SK-N-DZ (cell line): ENCODE results near the gene CLDN4.
A peak's percentile ranks its signal among the peaks of the same experiment; 100 is the strongest.
"Not testable (repeated sequence)": the region's sequence is repeated elsewhere in the genome, so short reads cannot be mapped to it uniquely, and the experiment has no call there.

Experiments
- DNase-seq: peaks from one replicate; pipeline ENCODE4 v3.0.0-alpha.2; 2015; ENCODE audit warnings: low spot score

The CLDN4 gene

GRCh38 chr7:73842067-73842976 lies 11.5 kb downstream of the CLDN4 start, which contains the start of gene METTL27:
METTL27 (minus strand) TSS chr7:73842516; CDS start chr7:73842140, 376 bp downstream.
- peak; percentile 82 for DNase-seq

- no peak for DNase-seq
Measured at GRCh38 chr7:73844131-73844547, 13.3 kb downstream of the CLDN4 start.

DNA sequence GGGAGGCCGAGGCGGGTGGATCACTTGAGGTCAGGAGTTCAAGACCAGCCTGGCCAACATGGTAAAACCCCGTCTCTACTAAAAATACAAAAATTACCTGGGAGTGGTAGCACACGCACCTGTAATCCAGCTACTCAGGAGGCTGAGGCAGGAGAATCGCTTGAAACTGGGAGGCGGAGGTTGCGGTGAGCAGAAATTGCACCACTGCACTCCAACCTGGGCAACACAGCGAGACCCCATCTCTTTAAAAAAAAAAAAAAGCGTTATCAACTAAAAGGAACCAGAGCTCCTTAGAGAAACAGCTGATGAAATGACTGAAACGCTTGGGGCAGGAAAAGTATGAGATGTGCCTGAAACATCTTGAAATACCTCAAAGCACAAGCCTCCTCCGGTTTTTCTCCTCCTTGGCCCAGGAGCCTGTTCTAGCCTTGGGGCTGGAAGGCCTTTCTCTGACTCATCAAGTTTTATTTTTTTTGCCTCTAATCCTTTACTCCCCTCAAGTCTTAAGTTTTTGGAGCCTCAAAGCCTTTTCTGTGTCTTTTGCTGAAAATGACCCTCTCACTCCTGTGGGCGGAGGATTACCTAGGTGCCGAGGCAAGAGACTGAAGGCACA lies 14.2 kb downstream of the CLDN4 start:
- no peak for DNase-seq

- not testable (repeated sequence) for DNase-seq
Measured at GRCh38 chr7:73845701-73846195, 15.0 kb downstream of the CLDN4 start.

DNA sequence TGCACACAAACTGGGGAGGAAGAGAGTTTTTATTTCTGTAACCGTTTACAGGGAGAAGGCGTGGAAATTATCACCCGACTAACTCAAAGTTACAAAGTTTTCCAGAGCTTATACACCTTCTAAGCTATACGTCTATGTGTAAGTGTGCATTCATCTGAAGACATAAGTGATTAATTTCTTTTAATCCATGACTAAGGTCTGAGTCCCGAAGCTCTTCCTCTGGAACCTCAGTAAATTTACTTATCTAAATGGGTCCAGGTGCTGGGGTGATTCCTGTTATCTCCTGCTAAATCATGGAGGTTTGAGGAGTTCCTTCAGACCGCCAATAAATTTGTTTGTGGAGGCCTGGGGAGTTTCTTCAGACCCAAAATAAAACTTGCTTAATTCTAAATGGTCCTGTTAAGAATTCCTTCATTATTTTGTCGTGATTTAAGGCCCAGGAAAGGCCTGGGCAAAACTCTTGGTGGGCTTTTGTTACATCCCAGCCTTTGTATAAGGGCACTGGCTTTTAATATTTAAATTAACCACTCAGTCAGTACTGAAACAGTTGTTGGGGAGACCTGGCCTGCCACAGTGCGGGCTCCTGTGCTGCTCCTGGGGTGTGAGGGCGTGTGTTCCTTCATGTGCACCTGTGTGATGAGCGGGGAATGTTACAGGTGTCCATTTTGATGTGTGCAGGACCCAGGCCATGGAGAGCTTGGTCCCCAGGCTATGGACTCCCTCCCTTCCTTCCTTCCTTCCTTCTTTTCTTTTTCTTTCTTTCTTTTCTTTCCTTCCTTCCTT lies 17.3 kb downstream of the CLDN4 start:
- no peak for DNase-seq

DNA sequence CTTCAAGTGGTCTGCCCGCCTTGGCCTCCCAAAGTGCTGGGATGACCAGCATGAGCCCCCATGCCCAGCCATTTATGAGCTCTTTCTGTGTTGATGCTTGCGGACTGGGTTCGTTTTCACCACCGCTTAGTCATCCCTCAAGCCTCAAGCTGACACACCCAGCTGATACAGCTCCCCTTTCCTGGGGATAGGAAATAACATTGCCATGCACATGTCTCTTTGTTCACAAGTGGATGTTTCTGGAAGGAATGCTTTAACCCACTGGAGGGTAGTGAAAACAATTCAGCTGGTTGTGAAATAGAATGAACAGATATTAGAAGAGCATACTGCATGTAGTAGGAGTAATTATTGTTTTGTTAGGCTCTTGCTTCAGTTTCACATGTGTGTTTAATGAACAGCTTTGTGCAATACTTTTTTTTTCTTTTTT lies 20.0 kb downstream of the CLDN4 start:
- no peak for DNase-seq

DNA sequence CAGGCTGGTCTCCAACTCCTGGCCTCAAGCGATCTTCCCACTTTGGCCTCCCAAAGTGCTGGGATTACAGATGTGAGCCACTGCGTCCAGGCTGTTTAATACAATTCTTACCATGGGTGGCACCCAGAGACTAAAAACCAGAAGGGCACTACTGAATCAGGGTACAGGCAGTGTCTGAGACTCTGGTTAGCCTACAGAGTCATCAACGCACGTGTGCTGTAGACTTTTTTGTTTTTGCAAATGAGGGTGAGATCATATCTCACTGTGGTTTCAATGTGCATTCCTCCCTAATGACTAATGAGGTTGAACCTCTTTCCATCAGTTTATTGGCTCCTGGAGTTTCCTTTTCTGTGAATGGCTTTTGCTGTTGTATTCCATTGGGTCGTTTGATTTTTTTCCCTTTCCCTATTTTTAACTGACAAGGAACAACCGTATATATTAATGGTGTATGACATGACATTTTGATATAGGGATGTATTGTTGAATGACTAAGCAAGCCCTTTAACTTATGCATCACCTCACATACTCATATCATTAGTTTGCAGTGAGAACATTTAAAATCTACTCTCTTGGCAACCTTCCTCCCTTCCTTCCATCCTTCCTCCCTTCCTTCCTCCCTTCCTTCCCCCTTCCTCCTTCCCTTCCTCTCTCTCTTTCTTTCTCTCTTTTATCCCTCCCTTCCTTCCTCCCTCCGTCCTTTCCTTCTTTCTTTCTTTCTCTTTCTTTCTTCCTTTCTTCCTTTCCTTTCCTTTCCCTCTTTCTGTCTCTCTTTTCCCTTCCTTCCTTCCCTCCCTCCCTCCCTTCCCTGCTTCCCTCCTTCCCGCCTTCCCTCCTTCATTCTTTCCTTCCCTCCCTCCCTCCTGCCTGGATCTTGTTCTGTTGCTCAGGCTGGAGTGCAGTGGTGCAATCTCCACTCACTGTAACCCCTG lies 20.9 kb downstream of the CLDN4 start:
- DNase-seq = no peak

- DNase-seq = no peak
Measured at GRCh38 chr7:73852500-73852899, 21.7 kb downstream of the CLDN4 start.

DNA sequence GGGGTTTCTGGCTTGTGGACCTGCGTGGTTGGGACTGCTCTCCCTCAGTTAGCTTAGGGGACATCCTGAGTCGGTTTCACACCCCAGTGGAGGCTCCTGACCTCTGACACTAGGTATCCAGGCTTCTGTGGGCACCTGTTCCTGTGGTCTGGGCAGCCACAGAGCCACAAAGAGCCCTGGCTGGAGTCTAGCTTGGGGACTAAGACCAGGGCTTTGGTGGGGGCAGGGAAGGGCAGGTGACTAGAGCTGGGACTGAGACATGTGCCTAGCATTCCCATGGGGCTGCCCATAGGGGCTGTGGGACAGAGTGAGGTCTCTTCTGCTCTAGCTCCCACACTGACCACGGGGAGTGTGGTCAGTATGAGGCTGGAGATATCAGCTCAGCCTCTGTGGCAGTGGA lies 26.1 kb downstream of the CLDN4 start:
- DNase-seq = no peak

DNA sequence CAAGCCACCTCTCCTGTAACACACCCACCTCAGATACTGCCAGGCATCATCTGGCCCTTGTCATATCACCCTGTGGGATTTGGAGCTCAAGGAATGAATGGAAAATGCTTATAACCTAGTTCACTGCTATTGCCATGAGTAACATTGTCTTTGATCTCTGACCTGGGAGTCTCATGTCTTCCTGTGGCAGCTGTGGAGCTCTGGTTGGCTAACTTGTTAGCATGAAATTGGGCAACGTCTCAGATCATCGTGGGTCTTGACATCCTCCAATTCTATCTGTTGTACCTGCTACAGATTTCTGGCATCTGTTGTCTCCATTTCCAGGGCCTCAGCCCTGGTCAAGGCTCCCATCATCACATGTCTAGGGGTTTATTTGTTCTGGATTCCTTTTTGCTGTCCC lies 28.0 kb downstream of the CLDN4 start:
- no peak for DNase-seq

- DNase-seq = no peak
Measured at GRCh38 chr7:73860859-73861258, 30.1 kb downstream of the CLDN4 start, which contains the start of gene TMEM270. TMEM270 (plus strand) TSS chr7:73861159; CDS start chr7:73861195, 36 bp downstream.

- no peak for DNase-seq
Measured at GRCh38 chr7:73861305-73861704, 30.5 kb downstream of the CLDN4 start.

DNA sequence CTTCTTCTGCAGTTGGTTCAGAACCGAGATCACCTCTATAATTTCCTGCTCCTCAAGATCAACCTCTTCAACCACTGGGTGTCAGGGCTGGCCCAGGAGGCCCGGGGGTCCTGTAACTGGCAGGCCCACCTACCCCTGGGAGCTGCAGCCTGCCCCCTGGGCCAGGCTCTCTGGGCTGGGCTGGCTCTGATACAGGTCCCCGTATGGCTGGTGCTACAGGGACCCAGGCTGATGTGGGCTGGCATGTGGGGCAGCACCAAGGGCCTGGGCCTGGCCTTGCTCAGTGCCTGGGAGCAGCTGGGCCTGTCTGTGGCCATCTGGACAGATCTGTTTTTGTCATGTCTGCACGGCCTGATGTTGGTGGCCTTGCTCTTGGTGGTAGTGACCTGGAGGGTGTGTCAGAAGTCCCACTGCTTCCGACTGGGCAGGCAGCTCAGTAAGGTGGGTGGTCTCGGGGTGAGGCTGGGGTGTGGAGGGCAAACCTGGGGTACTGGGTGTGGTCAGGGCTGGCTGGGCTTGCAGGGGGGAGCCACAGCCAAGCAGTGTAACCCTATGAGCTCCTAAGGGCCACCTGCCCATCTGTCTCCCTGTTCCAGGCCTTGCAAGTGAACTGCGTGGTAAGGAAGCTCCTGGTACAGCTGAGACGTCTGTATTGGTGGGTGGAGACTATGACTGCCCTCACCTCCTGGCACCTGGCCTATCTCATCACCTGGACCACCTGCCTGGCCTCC lies 34.4 kb downstream of the CLDN4 start:
- DNase-seq = no peak

DNA sequence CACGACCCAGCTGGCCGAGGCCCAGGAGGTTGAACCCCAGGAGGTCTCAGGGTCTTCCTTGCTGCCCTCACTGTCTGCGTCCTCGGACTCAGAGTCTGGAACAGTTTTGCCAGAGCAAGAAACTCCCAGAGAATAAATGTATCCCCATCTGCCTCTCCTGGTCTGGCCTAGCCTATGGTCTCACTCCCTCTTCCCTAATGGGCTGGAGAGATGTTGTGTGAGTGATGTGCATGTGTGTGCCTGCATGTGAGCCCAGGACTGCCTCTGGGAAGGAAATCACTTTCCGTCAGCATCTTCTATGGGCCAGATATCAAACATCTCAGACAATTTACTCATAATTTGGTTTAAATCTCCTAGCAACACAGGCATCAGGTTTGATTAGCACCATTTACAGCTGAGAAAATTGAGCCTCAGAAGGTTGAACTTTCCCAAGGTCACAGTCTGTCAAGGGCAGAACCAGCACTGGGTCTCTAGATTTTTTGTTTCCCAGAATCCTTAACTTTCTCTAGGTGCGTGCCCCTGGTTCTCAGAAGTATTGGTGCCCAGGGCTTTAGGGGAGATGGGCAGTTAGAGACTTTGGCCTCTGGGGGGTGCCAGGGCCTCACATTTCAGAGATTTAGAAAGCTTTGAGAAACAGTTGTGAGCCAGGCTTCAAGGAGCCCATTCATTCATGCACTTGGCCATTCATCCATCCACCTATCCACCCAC lies 35.1 kb downstream of the CLDN4 start:
- no peak for DNase-seq

GRCh38 chr7:73866446-73866767 lies 35.6 kb downstream of the CLDN4 start:
- DNase-seq = no peak

GRCh38 chr7:73869011-73869798 lies 38.4 kb downstream of the CLDN4 start:
- no peak for DNase-seq

GRCh38 chr7:73870041-73870492 lies 39.3 kb downstream of the CLDN4 start:
- DNase-seq = peak; percentile 24

- no peak for DNase-seq
Measured at GRCh38 chr7:73871163-73872011, 40.6 kb downstream of the CLDN4 start.
